ENCODE measurements around the gene FMNL3.
A peak's percentile ranks its signal among the peaks of the same experiment; 100 is the strongest.
"Not testable (repeated sequence)": the region's sequence is repeated elsewhere in the genome, so short reads cannot be mapped to it uniquely, and the experiment has no call there.

FMNL3 gene

GRCh38 chr12:49733219-49734017 lies 26.2 kb upstream of the FMNL3 start:
- in situ Hi-C loops (cut with MboI; ENCODE audit: low sequenced_read_pairs), result no loop called here
- no peak for DNase-seq (ENCODE audit: low spot score in 2 of 2)
- Histone ChIP-seq H3K4me1 (no peaks in the 10 kb centered on the region), H3K4me3 (no peak overlapping the region), H3K9me3 (no peaks in the 10 kb centered on the region), H3K36me3 (replicated peaks) (no peaks in the 10 kb centered on the region), H3K27me3 (ENCODE audit: low read depth) (0 out of 2 replicates have a peak, but pooled peaks cover 4% of the 10 kb centered on the region)

DNA sequence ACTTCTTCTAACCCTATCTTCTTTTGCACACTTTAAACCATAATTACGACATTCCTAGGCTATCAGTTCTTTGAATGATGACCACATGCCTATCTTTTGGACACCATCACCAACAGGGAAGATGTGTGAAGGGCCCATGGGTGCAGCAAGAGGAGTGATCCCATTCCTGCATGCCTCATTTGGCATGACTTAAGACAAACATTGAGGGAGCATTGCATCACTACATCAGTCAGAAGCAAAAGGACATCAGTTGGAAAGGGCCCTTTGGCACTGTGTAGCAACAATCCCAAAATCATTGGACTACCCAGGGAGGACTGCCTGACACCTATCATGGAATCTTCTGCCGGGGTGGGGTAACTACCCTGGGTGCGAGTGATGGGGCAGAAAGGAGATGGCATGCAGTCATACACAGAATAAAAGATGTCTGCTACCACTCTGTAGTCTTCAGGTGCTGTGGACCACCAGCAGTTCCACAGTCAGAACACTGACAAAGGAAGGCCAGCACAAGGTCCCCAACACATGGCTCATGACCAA lies 23.4 kb upstream of the FMNL3 start:
- Histone ChIP-seq H3K4me1 (no peaks in the 10 kb centered on the region), H3K9me3 (no peaks in the 10 kb centered on the region), H3K36me3 (replicated peaks) (no peaks in the 10 kb centered on the region), H3K4me3 (no peak overlapping the region), H3K27me3 (ENCODE audit: low read depth) (0 out of 2 replicates have a peak, but pooled peaks cover 7% of the 10 kb centered on the region)
- DNase-seq (ENCODE audit: low spot score in 2 of 2), result no peak
- in situ Hi-C loops (cut with MboI; ENCODE audit: low sequenced_read_pairs), result no loop called here

GRCh38 chr12:49730050-49730449 lies 22.8 kb upstream of the FMNL3 start:
- in situ Hi-C loops (cut with MboI; ENCODE audit: low sequenced_read_pairs), result no loop called here
- no peaks in the 10 kb centered on the region for H3K36me3 ChIP-seq (replicated peaks)

GRCh38 chr12:49728446-49728845 lies 21.2 kb upstream of the FMNL3 start:
- 0 out of 2 replicates have a peak, but pooled peaks cover 7% of the 10 kb centered on the region for H3K27me3 ChIP-seq (ENCODE audit: low read depth)
- in situ Hi-C loops (cut with MboI; ENCODE audit: low sequenced_read_pairs), result no loop called here
- no peak for DNase-seq (ENCODE audit: low spot score in 2 of 2)
- H3K4me3 ChIP-seq, result no peak overlapping the region
- H3K4me1 ChIP-seq, result no peaks in the 10 kb centered on the region
- H3K36me3 ChIP-seq (replicated peaks), result no peaks in the 10 kb centered on the region
- no peaks in the 10 kb centered on the region for H3K9me3 ChIP-seq

More at GRCh38 chr12:49730050-49730449, 22.8 kb upstream of the FMNL3 start:
- Histone ChIP-seq H3K4me1 (no peaks in the 10 kb centered on the region), H3K27me3 (ENCODE audit: low read depth) (0 out of 2 replicates have a peak, but pooled peaks cover 7% of the 10 kb centered on the region), H3K9me3 (no peaks in the 10 kb centered on the region), H3K4me3 (no peak overlapping the region)
- no peak for DNase-seq (ENCODE audit: low spot score in 2 of 2)

DNA sequence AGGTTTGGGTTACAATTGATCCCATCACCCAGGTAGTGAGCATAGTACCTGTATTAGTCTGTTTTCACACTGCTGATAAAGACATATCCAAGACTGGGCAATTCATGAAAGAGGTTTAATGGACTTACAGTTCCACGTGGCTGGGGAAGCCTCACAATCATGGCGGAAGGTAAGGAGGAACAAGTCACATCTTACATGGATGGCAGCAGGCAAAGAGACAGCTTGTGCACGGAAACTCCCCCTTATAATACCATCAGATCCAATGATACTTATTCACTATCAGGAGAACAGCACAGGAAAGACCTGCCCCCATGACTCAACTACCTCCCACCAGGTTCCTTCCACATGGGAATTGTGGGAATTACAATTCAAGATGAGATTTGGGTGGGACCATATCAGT lies 14.2 kb upstream of the FMNL3 start:
- H3K27me3 ChIP-seq (ENCODE audit: low read depth); DNase-seq (ENCODE audit: low spot score in 2 of 2); H3K36me3 ChIP-seq (replicated peaks); H3K9me3 ChIP-seq; H3K4me1 ChIP-seq; H3K4me3 ChIP-seq; in situ Hi-C loops (cut with MboI; ENCODE audit: low sequenced_read_pairs): not testable (repeated sequence)

DNA sequence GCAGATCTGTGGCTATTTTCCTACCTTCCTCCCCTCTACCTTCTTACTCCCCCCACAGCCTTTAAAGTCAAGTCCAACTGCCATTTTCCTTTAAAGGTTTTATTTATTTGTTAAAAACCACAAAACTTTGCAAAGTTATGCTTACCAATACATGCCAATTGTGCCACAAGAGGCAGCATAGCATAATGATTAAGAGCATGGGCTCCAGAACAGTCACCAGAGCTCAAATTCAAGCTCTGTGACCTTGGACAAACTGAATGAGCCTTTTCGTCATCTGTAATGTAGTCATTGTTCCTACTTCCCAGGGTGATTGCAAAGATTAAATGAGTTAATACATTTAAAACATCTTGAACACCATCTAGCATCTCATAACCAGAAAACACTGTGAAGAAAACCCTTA lies 13.0 kb upstream of the FMNL3 start:
- in situ Hi-C loops (cut with MboI; ENCODE audit: low sequenced_read_pairs), result no loop called here
- H3K4me3 ChIP-seq, result no peak overlapping the region
- no peaks in the 10 kb centered on the region for H3K9me3 ChIP-seq
- H3K36me3 ChIP-seq (replicated peaks), result no peaks in the 10 kb centered on the region
- 0 out of 2 replicates have a peak, but pooled peaks cover 3% of the 10 kb centered on the region for H3K4me1 ChIP-seq
- DNase-seq (ENCODE audit: low spot score in 2 of 2), result no peak
- H3K27me3 ChIP-seq (ENCODE audit: low read depth), result peaks cover 6% of the 10 kb centered on the region

DNA sequence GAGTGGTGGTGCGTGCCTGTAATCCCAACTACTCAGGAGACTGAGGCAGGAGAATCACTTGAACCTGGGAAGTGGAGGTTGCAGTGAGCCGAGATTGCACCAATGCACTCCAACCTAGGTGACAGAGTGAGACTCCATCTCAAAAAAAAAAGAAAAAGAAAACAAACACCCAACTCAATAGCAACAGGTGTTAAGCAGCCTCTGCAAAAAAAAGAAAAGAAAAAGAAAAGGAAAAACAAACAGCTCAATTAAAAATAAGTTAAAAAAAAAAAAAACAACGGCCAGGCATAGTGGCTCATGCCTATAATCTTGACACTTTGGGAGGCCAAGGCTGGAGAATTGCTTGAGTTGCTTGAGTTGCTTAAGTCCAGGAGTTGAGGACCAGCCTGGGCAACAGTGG lies 10.6 kb upstream of the FMNL3 start:
- DNase-seq (ENCODE audit: low spot score in 2 of 2); H3K4me3 ChIP-seq; H3K27me3 ChIP-seq (ENCODE audit: low read depth); H3K9me3 ChIP-seq; H3K4me1 ChIP-seq; in situ Hi-C loops (cut with MboI; ENCODE audit: low sequenced_read_pairs); H3K36me3 ChIP-seq (replicated peaks): not testable (repeated sequence)

- in situ Hi-C loops (cut with MboI; ENCODE audit: low sequenced_read_pairs), result no loop called here
- no peaks in the 10 kb centered on the region for H3K36me3 ChIP-seq (replicated peaks)
- no peak for DNase-seq (ENCODE audit: low spot score in 2 of 2)
Observed at GRCh38 chr12:49716553-49716952, 9.3 kb upstream of the FMNL3 start.

GRCh38 chr12:49713952-49714351 lies 6.7 kb upstream of the FMNL3 start:
- in situ Hi-C loops (cut with MboI; ENCODE audit: low sequenced_read_pairs); H3K4me1 ChIP-seq; H3K36me3 ChIP-seq (replicated peaks); H3K9me3 ChIP-seq; H3K4me3 ChIP-seq; DNase-seq (ENCODE audit: low spot score in 2 of 2): not testable (repeated sequence)
- peaks cover 21% of the 10 kb centered on the region for H3K27me3 ChIP-seq (ENCODE audit: low read depth)

More at GRCh38 chr12:49716553-49716952, 9.3 kb upstream of the FMNL3 start:
- H3K27me3 ChIP-seq (ENCODE audit: low read depth), result peaks cover 9% of the 10 kb centered on the region
- no peaks in the 10 kb centered on the region for H3K9me3 ChIP-seq
- H3K4me3 ChIP-seq, result no peak overlapping the region
- H3K4me1 ChIP-seq, result 0 out of 2 replicates have a peak, but pooled peaks cover 3% of the 10 kb centered on the region

GRCh38 chr12:49708851-49709250 lies 1.6 kb upstream of the FMNL3 start:
- H3K4me1 ChIP-seq, result peaks cover 6% of the 10 kb centered on the region
- no peaks in the 10 kb centered on the region for H3K36me3 ChIP-seq (replicated peaks)
- DNase-seq (ENCODE audit: low spot score in 2 of 2), result no peak
- no peaks in the 10 kb centered on the region for H3K9me3 ChIP-seq
- in situ Hi-C loops (cut with MboI; ENCODE audit: low sequenced_read_pairs), result loop anchor here (5.0 kb wide), 1 partner anchor 67 kb away; no protein-coding TSS in a partner anchor
- no peak overlapping the region for H3K4me3 ChIP-seq
- peaks cover 20% of the 10 kb centered on the region for H3K27me3 ChIP-seq (ENCODE audit: low read depth)

DNA sequence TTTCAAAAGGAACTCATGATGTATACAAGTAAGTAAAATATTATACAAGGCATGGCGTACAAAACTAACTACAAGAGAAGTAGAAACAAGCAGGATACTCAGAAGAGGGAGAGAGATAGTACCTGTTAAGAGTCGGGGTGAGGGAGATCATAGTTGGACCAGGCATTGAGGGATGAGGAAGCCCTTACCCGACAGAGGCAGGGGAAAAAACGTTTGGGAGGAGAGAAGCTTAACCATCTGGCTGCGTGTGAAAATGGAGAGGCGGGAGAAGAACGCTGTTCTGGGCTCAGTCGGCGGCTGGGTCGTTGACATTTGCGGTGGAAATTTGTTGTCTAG lies 575 bp upstream of the FMNL3 start:
- peaks cover 6% of the 10 kb centered on the region for H3K4me1 ChIP-seq

DNA sequence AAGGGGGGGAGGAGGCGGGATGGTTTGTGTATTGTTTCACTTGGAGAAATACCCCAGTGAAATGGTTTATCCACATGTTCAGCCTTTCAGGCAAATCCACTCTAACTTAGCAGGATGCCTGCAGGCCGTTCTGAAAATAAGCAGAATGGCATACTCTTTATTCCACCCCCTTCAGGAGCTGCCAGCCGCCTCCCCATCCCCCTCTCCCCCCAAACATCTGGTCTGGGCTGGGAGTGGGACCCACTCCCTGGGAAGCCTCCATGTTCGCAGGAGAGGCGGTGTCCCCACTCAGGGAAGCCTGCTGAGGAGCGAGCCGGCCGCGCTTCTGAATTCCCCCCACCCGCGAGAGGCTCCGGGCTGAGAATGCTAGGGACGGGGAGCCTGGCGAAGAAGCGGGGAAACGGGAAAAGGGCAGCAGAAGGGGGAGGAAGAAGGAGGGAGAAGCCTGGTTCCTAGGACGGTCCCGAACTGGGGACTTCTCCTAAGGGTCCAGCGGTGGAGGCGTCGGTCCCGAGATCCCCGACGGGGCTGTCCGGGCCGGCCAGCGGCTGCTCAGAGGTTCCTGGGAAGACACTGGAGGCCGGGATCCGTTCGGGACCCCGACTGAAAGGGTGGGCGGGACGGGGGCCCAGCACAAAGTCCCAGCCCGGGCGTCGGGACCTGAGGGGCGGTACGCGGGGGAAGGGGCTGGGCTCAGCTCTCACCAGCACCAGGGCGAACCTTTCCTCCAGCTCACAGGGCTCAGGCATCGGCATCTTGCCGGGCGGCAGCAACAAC lies 666 bp downstream of the FMNL3 start:
- in situ Hi-C loops (cut with MboI; ENCODE audit: low sequenced_read_pairs), result loop anchor here (5.0 kb wide), 1 partner anchor 64 kb away; no protein-coding TSS in a partner anchor
- Histone ChIP-seq H3K4me3 (peak overlapping the region; percentile 62), H3K27me3 (ENCODE audit: low read depth) (peaks cover 20% of the 10 kb centered on the region), H3K36me3 (replicated peaks) (no peaks in the 10 kb centered on the region), H3K4me1 (peaks cover 6% of the 10 kb centered on the region), H3K9me3 (no peaks in the 10 kb centered on the region)
- DNase-seq (ENCODE audit: low spot score in 2 of 2), result peak in 1 of 2 experiments; percentile 57

More for the DNA sequence above, 575 bp upstream of the FMNL3 start:
- in situ Hi-C loops (cut with MboI; ENCODE audit: low sequenced_read_pairs), result loop anchor here (5.0 kb wide), 1 partner anchor 65 kb away; no protein-coding TSS in a partner anchor
- 0 out of 2 replicates have a peak overlapping the region, but pooled peaks have one; percentile 4 for H3K4me3 ChIP-seq
- peaks cover 20% of the 10 kb centered on the region for H3K27me3 ChIP-seq (ENCODE audit: low read depth)
- DNase-seq (ENCODE audit: low spot score in 2 of 2), result no peak
- no peaks in the 10 kb centered on the region for H3K9me3 ChIP-seq
- H3K36me3 ChIP-seq (replicated peaks), result no peaks in the 10 kb centered on the region

DNA sequence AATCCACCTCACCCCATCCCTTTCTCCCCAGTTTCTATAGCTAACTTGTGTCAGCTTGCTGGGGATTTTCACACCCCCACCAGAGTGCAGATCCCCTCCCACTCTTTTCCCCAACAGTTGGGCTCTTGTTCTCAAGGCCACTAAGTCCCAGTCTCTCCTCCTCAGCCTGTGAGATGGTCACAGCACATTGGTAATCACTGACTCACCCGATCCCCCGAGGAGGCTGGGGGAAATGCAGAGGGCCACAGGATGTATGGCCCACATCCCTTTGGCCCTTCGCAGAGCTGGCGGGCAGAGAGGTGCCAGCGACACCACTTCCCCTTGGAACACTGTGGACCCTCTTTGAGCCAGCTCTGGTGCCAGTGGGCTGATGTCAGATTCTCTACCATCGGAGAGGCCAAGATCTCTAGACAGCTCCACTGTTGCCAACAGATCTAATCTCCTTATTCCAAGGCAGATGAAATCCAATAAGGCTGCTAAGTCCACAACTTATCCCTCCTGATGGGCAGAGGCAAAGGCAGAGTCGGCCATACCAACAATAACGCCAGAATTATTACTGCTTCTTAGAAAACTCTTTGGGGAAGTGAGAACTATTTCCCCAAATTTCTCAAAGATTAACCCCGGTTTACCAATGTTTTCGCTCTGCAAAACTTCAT lies 1.6 kb downstream of the FMNL3 start:
- Histone ChIP-seq H3K9me3 (no peaks in the 10 kb centered on the region), H3K27me3 (ENCODE audit: low read depth) (peaks cover 16% of the 10 kb centered on the region), H3K4me3 (peak overlapping the region; percentile 62), H3K4me1 (peaks cover 6% of the 10 kb centered on the region), H3K36me3 (replicated peaks) (no peaks in the 10 kb centered on the region)
- in situ Hi-C loops (cut with MboI; ENCODE audit: low sequenced_read_pairs), result loop anchor here (5.0 kb wide), 1 partner anchor 63 kb away; no protein-coding TSS in a partner anchor
- peak in 1 of 2 experiments; percentile 10 for DNase-seq (ENCODE audit: low spot score in 2 of 2)

Data from HAP-1 (cell line).